BJ (cell line): ENCODE measurements around the gene AIMP1. TPM values are rescaled to one million over a fixed set of nuclear protein-coding genes. Genes with fewer than 3 reads are reported as not detected.

Experiments
- polyA plus RNA-seq: library from polyadenylated mRNA; depleted of rRNA; stranded (reverse); fragments of >200 nt; gene quantifications from 2 replicates; pipeline ENCODE4 v1.2.3, GENCODE V29; 2011; rRNA removed

The AIMP1 gene
- polyA plus RNA-seq, 1 experiment, result 10.8 TPM

Other genes with a start within 250 kb of the AIMP1 start
- gene TBCK, start 341 bp upstream of the AIMP1 start, polyA plus RNA-seq, result 36.3 and 52.3 TPM in 2 replicates
- not detected in 2 replicates for gene GIMD1, start 52.2 kb downstream of the AIMP1 start, polyA plus RNA-seq